Stimulated activated CD8-positive, alpha-beta memory T cell treated with anti-CD3 and anti-CD28 coated beads, Interleukin-7, amount 100 ng/mL, for 1 hour (primary cell): ENCODE results near the gene LRRC73.
"Not testable (repeated sequence)": the region's sequence is repeated elsewhere in the genome, so short reads cannot be mapped to it uniquely, and the experiment has no call there.

Experiments
- DNase-seq, 2 donors: peaks; one replicate each; pipeline ENCODE4 v3.0.0-alpha.2; 2020; ENCODE audit warnings: low read depth in 2 of 2

The LRRC73 gene

GRCh38 chr6:43509984-43510826 lies at the start of gene LRRC73:
TSS of gene LRRC73 (minus strand) at chr6:43510346. CDS start at chr6:43509785, 561 bp downstream.
- peak; percentile 55 to 57 for DNase-seq

GRCh38 chr6:43559328-43559727 lies 49.2 kb upstream of the LRRC73 start:
- no peak for DNase-seq

GRCh38 chr6:43557620-43558019 lies 47.5 kb upstream of the LRRC73 start:
- not testable (repeated sequence) for DNase-seq

GRCh38 chr6:43547222-43547621 lies 37.1 kb upstream of the LRRC73 start:
- no peak for DNase-seq

GRCh38 chr6:43544461-43544860 lies 34.3 kb upstream of the LRRC73 start:
- DNase-seq, result no peak

- DNase-seq, result no peak
These were observed 31.8 kb upstream of the LRRC73 start for GRCh38 chr6:43541774-43542471.

GRCh38 chr6:43540507-43540906 lies 30.4 kb upstream of the LRRC73 start:
- DNase-seq, result no peak

GRCh38 chr6:43539409-43539808 lies 29.3 kb upstream of the LRRC73 start:
- DNase-seq, result not testable (repeated sequence)

- not testable (repeated sequence) for DNase-seq
These were observed 28.8 kb upstream of the LRRC73 start for GRCh38 chr6:43538986-43539385.

GRCh38 chr6:43532201-43532600 lies 22.1 kb upstream of the LRRC73 start:
- no peak for DNase-seq

- DNase-seq, result no peak
These were observed 14.4 kb upstream of the LRRC73 start for GRCh38 chr6:43524483-43524961.

GRCh38 chr6:43523284-43523683 lies 13.1 kb upstream of the LRRC73 start:
- no peak for DNase-seq

GRCh38 chr6:43522547-43523261 lies 12.6 kb upstream of the LRRC73 start:
- DNase-seq, result no peak

- DNase-seq, result no peak
These were observed 11.7 kb upstream of the LRRC73 start for GRCh38 chr6:43521836-43522235.

GRCh38 chr6:43520097-43520496 lies 10.0 kb upstream of the LRRC73 start:
- DNase-seq, result no peak

GRCh38 chr6:43517505-43518357 lies 7.6 kb upstream of the LRRC73 start:
- no peak for DNase-seq

GRCh38 chr6:43516697-43517504 lies 6.8 kb upstream of the LRRC73 start, which contains the start of the genes POLR1C and YIPF3:
TSS of gene POLR1C (plus strand) at chr6:43517089. CDS start at chr6:43517110, 21 bp downstream.
TSS of gene YIPF3 (minus strand) at chr6:43516926. CDS start at chr6:43516807, 119 bp downstream.
- peak; percentile 95 to 96 for DNase-seq

- DNase-seq, result no peak
These were observed 6.2 kb upstream of the LRRC73 start for GRCh38 chr6:43516367-43516696.

- no peak for DNase-seq
These were observed 5.7 kb upstream of the LRRC73 start for GRCh38 chr6:43515808-43516207.

GRCh38 chr6:43511824-43512415 lies 1.8 kb upstream of the LRRC73 start:
- DNase-seq, result no peak
